ENCODE data around the gene IBSP. TPM values are rescaled to one million over a fixed set of nuclear protein-coding genes. Genes with fewer than 3 reads are reported as not detected.

IBSP gene, protein sequence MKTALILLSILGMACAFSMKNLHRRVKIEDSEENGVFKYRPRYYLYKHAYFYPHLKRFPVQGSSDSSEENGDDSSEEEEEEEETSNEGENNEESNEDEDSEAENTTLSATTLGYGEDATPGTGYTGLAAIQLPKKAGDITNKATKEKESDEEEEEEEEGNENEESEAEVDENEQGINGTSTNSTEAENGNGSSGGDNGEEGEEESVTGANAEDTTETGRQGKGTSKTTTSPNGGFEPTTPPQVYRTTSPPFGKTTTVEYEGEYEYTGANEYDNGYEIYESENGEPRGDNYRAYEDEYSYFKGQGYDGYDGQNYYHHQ
- total RNA-seq: not detected
- long read RNA-seq: 0 reads

DNA sequence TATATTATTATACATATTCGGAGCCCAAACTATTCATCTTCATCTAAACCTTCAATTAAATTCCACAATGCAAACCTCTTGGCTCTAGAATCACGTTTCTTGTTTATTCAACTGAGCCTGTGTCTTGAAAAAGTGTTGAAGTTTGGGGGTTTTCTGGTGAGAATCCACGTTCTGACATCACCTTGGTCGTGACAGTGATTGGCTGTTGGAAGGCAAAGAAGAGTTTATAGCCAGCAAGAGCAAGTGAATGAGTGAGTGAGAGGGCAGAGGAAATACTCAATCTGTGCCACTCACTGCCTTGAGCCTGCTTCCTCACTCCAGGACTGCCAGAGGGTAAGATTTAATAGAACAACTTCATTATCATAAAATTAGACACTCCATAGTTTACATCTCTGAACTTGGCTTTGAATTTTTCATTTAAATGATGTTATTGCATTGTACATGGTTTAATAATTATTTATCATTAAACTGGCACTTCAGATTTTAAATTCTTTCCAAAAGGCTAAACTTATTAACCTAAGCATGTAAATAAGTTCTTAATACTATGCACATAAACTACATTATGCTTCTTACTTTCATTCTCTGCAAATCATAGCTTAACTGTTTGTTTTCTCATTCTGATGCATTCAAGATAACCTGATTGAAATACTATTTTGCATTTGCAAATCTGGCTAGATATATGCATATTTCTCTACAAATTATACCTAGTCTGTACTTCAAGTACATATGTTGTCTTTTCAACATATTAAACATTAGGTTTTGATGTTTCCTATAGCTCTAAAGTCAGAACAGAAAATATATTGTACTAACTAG, at the start of gene IBSP:
Gene IBSP (plus strand): TSS at position 254 of the 813 bp plus-strand sequence. CDS start 2,808 bp downstream, outside the sequence.
- no peaks in the 10 kb centered on the region for H3K27me3 ChIP-seq (ENCODE audit: low read depth)
- H3K27ac ChIP-seq: no peak within 1 kb of the TSS
- no peaks in the 10 kb centered on the region for H3K36me3 ChIP-seq
- TF ChIP-seq, protein P1, sequence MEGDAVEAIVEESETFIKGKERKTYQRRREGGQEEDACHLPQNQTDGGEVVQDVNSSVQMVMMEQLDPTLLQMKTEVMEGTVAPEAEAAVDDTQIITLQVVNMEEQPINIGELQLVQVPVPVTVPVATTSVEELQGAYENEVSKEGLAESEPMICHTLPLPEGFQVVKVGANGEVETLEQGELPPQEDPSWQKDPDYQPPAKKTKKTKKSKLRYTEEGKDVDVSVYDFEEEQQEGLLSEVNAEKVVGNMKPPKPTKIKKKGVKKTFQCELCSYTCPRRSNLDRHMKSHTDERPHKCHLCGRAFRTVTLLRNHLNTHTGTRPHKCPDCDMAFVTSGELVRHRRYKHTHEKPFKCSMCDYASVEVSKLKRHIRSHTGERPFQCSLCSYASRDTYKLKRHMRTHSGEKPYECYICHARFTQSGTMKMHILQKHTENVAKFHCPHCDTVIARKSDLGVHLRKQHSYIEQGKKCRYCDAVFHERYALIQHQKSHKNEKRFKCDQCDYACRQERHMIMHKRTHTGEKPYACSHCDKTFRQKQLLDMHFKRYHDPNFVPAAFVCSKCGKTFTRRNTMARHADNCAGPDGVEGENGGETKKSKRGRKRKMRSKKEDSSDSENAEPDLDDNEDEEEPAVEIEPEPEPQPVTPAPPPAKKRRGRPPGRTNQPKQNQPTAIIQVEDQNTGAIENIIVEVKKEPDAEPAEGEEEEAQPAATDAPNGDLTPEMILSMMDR (IDR thresholded peaks at IDR 0.05): no peak
- no peak within 1 kb of the TSS for H3K4me3 ChIP-seq
- no peak for ATAC-seq
- H3K4me1 ChIP-seq: no peaks in the 10 kb centered on the region
- intact Hi-C loops (cut with DNase I): no loop called here
- DNase-seq: no peak
- no peaks in the 10 kb centered on the region for H3K9me3 ChIP-seq

DNA sequence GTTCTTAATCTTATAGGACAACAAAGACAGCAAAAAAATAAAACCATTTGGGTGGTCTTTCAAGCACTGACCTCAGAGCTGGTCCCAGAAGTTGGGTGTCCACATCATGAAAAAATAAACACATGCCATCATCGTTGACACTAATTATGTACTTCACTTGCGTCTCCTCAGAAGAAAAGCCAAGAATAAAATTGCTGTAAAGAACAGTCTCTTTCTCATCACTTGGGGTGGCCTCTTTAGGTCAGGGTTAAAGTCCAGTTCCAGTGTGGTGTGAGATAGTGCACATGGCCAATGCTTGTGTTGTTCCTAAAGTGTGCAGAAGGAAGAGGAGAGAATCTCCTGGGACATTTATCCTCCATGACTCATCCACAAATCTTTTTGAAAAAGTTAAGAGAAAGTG, 49.5 kb upstream of the IBSP start:
- Histone ChIP-seq H3K9me3 (no peaks in the 10 kb centered on the region), H3K4me1 (no peaks in the 10 kb centered on the region), H3K27me3 (ENCODE audit: low read depth) (no peaks in the 10 kb centered on the region), H3K4me3 (no peak overlapping the region), H3K27ac (no peak overlapping the region), H3K36me3 (no peaks in the 10 kb centered on the region)
- TF ChIP-seq, protein P1 (IDR thresholded peaks at IDR 0.05): no peak
- intact Hi-C loops (cut with DNase I): no loop called here
- no peak for DNase-seq
- ATAC-seq: no peak

DNA sequence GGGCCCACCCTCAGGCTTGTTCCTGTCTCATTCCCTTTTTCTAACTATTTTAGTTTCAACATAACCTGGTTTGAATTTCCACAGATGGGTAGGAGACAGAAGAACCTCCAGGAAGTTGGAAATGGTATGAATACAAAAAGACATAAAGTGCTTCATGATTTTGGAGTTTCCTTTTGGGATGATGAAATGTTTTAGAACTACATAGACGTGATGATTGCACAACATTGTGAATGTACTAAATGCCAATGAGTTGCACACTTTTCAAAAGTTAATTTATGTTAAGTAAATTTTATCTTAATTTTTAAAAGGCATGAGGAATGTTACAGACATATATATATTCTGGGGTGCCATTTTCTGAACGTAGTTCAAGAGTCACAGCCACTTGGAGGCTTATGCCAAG, 41.1 kb upstream of the IBSP start:
- Histone ChIP-seq H3K4me1 (no peaks in the 10 kb centered on the region), H3K4me3 (no peak overlapping the region), H3K27ac (no peak overlapping the region), H3K27me3 (ENCODE audit: low read depth) (no peaks in the 10 kb centered on the region), H3K36me3 (no peaks in the 10 kb centered on the region), H3K9me3 (no peaks in the 10 kb centered on the region)
- intact Hi-C loops (cut with DNase I): no loop called here
- TF ChIP-seq, protein P1 (IDR thresholded peaks at IDR 0.05): no peak
- ATAC-seq: no peak
- DNase-seq: no peak

DNA sequence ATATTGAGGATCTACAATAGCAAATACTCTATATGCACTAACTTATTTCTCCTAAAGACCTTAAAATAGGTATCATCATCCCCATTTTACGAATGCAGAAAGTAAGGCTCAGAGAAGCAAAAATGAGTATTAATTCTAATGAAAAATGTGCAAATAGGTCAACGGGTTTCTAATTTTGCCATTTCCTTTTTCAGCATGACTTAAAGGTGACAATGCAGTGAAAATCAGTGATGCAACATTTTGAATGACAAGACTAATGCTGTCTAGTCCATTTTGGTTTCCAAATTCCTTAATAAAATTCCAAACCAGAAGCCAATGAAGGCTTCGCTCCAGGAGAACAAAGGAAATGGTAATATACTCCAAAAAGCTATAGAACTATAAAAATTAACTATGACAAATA, 37.0 kb upstream of the IBSP start:
- no peaks in the 10 kb centered on the region for H3K36me3 ChIP-seq
- ATAC-seq: no peak
- DNase-seq: no peak
- no peaks in the 10 kb centered on the region for H3K27me3 ChIP-seq (ENCODE audit: low read depth)
- H3K27ac ChIP-seq: no peak overlapping the region
- TF ChIP-seq, protein P1 (IDR thresholded peaks at IDR 0.05): no peak
- intact Hi-C loops (cut with DNase I): no loop called here
- no peak overlapping the region for H3K4me3 ChIP-seq
- H3K4me1 ChIP-seq: no peaks in the 10 kb centered on the region
- no peaks in the 10 kb centered on the region for H3K9me3 ChIP-seq

DNA sequence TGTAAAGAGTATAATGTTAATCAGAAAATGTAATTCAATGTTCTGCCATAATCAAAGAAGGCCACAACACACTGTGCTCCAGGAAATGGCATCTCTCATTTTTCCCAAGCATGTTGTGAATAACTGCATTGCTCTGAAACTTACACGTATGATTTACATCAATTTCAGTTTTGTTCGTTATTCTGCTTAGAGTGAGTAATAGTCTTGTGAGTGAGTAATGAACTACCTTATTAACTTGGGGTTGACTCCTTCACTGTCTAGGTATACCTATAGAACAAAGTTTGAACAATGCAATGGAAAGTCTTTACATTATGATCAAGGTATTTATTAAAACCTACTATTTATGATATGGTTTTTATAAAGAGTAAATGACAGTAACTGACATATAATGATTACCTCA, 17.8 kb upstream of the IBSP start:
- DNase-seq (no peak), ATAC-seq (no peak)
- H3K9me3 ChIP-seq: no peaks in the 10 kb centered on the region
- H3K36me3 ChIP-seq: no peaks in the 10 kb centered on the region
- no peak overlapping the region for H3K27ac ChIP-seq
- TF ChIP-seq, protein P1 (IDR thresholded peaks at IDR 0.05): no peak
- intact Hi-C loops (cut with DNase I): no loop called here
- H3K4me3 ChIP-seq: no peak overlapping the region
- H3K27me3 ChIP-seq (ENCODE audit: low read depth): no peaks in the 10 kb centered on the region
- H3K4me1 ChIP-seq: no peaks in the 10 kb centered on the region

Measured in lower lobe of right lung (tissue), 2 donors.